NCI-H526 (cell line): ENCODE data around the gene COL20A1.
A peak's percentile ranks its signal among the peaks of the same experiment; 100 is the strongest.

Experiments
- DNase-seq, 2 experiments: peaks; one replicate each; lab custom pipeline; 2025; lab: John Stamatoyannopoulos, UW

Gene COL20A1

DNA sequence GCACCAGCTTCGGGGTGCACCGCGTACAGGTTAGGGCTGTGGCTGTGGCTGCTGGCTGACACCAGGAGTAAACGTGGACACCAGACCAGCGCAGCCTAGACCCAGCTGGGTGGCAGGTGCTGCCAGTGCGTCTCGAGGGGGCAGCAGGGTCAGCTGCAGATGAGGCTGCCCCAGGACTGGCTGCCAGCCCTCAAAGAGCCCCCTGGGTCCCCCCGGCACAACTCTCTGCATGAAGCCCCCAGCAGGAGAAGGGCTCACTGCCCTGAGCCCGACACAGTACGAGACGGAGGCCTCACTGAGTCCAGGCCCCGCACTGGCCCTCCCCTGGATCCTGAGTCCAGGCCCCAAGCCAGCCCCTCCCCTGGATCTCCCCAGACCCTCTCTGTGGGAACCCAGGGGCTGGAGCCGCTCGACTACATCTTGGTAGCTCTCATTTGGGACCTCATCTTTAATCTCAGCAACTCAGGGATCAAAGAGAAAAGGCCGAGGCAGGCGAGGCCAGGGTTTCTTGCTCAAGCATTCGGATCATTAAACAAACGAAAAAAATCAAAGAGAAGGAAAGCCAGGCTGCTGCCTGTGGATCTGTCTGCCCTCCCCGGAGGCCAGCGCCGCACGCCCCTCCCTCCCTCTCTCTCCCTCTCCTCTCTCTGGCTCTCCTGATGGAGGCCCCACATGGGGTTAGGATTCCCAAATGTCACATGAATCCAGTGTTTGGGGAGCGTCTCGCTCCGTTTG is 31.8 kb upstream of the COL20A1 start:
- DNase-seq = no peak

DNA sequence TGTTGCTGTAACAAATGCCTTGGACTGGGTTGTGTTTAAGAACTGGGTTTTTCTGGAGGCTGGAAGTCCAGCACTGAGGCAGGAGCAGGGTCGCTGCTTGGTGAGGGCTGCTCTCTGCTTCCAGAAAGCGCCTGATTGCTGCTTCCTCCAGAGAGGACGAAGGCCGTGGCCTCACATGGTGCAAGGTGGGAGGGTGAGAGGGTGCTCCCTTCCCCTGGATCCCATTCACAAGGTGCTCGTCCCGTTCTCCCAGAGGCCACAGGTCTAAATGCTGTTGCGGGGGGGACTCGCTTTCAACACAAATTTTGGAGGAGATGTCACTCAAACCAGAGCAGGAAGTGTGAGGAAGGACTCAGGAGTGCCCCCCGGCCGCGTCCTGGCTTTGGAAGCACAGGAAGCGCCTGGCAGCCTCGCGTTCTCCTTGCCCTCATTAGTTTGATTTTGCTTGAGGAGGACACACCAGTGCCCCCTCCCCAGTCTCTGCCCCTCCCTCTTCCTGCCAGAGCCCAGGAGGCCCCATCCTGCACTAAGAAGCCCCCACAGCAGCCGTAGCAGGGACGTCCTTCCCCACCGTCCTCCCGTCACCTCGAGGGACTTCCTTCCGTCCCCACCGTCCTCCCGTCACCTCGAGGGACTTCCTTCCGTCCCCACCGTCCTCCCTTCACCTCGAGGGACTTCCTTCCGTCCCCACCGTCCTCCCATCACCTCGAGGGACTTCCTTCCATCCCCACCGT is 31.0 kb upstream of the COL20A1 start:
- DNase-seq = no peak

DNA sequence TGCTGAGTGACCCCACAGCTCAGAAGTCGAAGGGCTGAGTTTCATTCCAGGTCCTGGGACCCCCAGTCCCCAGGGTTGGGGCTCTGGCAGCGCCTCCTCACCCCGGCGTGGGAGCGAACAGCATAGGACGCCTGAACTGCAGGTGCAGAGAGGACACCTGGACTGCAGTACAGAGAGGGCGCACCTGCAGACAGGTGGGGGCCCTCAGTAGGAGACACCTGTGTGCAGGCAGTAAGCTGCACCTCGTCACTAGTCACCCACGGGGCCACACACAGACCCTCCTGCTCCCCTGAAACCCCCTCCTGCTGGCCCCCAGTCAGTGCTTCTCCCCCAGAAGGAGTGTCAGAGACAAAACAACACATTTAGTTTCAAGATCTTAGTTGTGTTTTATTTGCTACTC is 30.1 kb upstream of the COL20A1 start:
- DNase-seq = no peak

DNA sequence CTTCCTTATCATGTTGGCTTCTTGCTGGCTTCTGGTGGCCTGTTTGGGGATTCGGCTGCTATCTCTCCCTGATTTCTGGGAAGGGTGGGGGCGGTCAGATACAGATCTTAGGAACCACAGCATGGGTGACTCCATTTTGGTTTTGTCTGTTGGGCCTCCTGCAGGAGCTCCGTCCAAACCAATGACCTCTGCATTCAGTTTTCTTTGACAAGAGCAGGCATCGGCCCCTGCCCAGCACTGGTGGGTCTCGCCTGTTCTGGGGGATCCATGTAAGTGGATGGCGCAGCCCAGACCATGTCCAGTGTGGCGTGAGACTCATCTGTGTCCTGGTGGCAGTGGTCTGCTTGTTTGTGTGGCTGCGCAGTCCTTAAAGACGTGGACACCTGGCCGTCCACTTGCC is 29.0 kb upstream of the COL20A1 start:
- no peak for DNase-seq

DNA sequence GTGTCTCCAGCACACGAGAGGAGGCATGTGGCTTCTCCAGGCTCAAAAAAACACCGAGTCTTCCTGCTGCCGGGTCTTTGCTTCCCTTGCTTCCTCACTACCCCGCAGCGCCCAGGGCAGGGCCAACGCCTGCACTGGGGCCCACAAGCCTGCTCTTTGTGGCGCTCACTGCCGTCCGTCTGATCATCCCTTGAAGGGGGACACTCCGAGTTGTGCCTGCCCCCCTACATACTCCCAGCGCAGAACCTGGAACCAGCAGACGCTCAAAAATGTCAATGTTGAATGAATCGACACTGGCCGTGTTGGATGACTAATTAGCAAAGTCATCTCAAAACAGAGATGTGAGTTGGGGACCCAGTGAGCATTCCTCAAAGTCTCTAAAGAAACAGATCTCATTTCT is 28.5 kb upstream of the COL20A1 start:
- no peak for DNase-seq

DNA sequence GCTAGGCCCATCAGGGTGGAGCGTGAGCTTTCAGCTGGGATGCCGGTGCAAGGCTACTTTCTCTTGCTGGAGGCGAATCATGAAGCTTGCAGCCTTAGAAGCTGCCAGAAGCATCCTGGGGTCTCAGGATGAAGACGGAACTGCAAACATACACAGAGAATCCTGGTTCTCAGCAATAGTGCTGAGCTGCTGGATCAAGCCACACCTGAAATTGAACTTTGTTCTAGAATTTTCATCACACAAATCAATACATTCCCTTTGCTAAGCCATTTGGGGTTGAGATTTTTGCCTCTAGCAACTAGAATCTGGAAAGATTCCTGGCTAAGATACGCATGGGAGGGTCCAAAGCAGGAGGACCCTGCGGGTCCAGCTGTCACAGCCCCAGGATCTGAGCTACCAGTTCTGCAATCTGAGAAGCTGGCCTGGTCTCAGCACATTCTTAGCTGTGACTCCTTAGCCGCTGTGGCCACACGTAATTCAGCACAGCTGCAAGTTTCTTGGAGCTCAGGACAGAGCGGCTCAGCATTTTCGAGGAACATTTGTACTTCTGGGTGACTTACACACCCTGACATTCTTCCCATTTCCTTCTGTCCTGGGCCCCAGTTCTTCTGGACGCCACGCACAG is 27.0 kb upstream of the COL20A1 start:
- DNase-seq = no peak

DNA sequence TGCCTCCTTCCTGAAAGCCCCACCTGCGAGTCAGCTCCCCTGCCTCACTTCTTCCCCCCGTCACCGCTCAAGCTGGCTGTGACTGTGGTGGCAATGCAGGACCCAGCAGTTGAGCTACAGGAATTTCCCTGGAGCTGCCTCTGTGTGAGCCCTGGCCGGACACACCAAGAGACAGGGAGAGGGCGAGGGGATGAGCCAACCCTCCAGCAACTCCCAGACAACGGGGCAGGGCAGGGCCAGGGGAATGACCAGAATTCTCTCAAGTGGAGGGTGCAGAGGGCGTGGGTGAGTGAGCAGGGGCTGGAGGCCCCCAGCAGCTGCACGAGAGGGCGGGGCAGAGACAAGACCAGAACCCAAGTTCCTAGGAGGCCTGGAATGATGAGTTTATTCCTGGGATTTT is 25.3 kb upstream of the COL20A1 start:
- no peak for DNase-seq

DNA sequence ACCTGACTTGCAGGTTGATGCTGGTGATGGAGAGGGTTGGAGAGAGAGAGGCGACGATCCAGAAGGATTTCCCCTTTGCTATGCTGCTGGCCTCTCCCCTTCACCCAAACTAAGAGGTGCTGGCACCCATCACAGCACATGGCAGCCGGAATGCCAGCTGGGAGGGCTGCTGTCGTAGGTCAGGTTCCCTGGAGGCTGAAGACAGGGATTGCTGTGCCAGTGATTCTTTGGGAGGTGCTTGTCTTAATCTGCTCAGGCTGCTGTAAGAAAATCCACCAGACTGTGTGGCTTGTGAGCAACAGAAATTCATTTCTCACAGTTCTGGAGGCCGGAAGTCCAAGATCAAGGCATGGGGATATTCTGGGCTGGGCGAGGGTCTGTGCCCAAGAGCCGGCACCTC is 24.7 kb upstream of the COL20A1 start:
- no peak for DNase-seq

DNA sequence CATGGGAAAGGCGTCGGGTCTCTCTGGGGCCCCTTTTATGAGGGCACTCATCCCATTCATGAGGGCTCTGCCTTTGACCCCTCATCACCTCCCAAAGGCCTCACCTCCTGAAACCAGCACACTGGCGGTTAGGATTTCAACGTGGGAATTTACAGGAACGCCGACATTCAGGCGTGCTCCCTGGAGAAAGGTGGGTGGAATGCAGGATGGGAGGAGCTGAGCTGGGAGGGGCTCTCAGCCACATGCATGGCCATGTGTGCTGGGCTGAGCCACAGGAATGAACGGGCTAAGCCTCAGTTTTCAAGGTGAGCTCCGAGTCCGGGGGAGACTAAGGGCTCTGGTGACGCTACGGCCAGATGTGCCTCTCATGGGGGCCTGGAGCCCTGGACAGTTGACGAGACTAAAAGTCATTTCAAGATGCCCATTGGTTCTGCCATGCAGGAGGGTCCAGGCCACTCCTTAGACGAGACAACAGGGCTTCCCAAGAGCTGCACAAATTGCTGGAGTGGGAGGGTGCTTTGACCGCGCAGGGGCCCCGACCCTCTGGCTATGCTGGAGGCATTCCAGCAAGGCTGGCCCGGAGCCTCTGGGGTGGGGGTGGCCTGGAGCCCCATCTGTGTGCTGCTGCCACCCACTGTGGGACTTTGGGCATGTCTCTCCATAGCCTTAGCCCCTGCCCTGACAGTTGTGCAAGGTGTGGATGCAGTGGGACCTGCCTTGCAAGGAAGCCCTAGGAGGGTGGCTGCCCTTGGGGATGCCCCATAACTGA is 24.1 kb upstream of the COL20A1 start:
- no peak for DNase-seq

DNA sequence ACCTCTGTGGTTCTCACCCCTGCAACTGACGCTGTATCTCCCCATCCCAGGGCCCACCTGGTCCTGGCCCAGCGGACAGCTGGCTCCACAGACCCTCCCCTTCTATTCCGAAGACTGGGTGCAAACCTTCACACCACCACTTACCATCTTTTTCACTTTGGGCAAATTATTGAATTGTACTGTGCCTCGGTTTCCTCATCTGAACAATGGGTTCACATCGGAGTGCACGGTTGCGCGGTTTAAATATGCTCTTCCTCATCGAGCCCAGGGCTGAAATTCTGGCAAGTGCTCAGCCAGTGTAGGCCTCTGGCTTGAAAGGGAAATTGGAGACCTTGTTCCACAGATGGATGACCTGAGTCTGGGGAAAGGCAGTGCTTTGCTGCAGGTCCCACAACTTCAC is 23.3 kb upstream of the COL20A1 start:
- no peak for DNase-seq

DNA sequence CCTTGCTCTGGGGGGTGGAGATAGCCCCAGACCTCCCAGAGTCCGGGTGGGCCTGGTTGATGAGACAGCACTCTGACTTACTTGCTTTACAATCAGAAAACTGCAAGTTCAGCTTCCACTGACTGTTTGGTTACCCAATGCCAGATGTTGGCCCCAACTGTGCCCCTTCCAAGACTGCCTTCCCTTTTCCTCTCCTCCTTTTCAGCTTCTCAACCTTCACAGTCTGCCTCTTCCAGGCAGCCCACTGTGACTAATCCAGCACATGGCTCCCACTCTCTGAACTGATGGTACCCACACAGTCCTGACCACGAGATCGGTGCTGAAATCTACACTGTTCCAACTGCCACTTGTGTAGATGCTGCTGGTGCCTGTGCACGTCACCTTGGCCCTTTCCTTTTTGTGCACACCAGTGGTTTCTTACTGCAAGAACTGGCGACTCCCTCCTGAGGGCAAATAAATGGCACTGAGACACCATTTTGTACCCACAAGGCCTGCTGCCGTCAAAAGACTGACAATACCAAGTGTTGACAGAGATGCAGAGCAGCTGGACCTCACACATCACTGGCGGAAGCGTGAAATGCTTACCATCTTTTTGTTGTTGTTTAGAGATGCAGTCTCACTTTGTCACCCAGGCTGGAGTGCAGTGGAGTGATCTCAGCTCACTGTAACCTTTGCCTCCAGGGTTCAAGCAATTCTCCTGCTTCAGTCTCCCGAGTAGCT is 22.2 kb upstream of the COL20A1 start:
- no peak for DNase-seq

DNA sequence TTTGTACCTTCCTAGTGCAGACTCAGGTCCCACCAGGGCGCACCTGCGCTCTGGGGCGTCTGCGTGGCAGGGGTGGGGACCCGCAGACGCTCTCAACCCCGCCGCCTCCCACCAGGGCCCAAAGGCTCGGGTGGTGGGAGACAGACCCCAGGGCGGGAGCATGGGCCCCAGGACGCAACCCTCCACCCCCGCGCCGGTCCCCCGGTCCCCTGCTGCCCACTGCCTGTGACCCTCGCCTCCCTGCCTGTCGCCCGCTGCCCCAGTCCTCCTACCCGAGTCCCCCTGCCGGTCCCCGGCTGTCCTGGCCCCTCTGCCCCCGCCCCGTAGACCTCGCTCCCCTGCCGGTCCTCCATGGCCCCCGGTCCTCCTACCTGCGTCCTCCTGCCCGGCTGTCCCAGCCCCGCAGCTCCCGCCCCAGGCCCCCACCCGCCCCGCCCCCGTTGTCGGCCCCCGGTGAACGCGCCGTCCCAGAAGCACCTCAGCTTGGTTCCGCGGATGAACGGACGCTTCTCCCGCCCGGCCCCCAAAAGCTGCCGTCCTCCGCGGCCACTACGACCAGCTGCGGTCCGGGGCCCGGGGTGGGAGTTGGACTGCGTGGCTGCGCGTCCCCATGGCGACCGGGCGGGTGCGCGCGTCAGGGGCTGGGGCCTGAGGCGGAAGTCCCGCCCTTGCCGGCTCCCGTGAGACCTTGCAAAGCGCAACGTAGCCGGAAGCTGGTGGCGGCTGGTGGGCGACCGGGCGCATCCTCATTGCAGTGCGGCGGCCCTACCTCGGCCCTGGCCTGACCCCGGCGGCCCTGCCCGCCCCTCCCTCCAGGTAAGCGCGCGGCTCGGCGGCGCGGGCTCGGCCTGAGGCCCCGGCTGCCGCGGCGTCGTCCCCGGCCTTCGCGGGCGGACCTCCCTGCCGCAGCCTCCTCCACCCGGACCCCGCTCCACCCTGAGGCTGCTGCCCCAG is 20.6 kb upstream of the COL20A1 start, which contains the start of gene ARFGAP1:
Gene ARFGAP1, plus strand, starts transcription at position 709 of the 954 bp plus-strand sequence. CDS start 2,768 bp downstream, outside the sequence.
- peak; percentile 69 to 96 for DNase-seq

DNA sequence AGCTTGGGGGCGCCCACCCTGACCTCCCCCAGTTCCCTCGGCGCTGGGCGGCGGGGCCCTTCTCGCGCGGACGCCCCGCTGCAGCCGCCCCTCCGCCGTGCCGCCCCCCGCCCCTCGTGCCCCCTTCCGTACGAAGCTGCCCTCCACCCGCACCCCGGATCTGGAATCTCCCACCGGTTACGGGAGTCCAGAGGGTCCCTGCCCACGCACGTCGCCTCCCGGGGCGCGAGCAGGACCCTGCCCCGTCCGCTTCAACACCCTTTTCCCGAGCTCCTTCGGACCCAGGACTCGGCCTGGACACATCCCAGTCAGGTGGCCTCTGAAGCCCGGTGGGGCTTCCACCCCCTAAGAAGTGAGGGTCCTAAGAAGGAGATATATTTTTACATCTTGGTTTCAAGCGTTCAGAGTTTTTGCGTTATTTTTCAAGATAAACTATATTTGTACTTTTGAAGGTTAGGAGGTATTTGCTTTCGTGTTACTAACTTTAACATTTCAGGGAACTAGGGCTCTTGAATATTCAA is 19.9 kb upstream of the COL20A1 start:
- no peak for DNase-seq

DNA sequence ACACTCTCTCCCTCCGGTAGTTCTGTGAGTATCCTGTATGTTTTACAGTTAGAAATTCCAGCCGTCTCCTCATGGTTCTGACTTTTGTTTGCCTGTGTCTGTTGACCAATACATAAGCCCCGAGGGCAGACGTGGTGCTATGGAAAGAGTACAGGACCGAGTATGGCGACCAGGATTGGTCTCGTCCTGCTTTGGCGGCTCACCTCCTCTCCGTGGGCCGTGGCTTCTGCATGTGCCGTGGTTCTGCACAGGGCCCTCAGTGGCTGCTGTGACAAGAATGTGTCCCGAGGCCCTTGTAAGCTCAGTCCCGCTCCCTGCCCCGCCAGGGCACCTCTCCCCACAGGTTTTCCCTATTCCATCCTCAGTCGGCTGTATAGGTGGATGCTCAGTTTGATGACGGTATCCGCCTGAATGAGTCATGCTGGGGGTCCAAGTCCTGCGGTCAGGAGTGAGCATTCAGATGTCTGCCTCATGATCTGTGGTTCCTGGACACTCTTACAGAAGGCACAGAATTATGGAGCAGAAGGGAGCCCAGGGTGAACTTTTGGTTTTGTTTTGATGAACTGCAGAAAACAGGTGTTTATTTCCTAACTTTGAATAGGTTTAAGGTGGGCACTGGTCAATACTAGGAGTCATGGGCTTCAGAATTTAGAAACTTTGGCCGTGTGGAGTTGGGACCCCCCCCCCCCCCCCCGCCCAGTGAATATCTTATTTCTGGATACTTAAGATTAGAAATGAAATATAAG is 19.2 kb upstream of the COL20A1 start:
- no peak for DNase-seq

DNA sequence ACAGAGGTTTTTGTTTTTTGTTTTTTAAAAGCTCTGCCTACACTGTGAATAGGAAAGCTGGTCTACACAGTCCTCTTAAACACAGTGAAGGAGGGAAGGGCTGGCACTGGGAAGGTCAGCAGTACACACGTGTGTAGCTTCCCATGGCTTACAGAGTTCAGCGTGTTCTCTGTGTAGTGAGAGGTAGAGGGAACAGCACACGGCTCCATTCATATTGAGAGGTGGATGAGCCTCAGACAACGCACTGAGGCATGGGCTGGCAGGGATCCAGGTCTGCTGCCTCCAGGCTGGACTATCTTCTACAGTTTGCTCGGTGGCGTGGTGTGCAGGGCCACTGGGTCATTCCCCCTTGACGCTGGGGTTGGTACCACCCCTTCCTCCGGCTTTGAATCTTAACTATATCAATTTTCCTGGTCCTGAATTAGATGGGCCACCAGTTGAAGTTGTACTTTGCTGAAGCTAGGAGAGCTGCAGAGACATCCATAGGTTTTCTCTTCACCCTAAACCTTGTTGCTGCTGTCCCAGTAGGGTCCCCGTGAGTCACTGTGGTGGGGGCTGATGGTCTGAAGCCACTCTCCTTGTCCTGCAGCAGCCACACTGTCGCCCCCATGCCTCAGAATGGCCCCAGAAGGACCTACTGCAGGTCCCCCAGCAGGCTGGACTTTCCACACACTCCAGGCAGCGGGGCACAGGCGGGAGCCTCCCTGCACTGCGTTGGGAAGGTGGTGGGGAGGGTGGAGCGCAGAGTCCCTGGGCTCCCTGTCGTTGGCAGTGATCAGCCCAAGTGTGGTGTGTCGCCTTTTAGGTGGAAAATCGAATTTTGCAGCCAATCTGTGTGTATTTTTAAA is 18.4 kb upstream of the COL20A1 start:
- no peak for DNase-seq

DNA sequence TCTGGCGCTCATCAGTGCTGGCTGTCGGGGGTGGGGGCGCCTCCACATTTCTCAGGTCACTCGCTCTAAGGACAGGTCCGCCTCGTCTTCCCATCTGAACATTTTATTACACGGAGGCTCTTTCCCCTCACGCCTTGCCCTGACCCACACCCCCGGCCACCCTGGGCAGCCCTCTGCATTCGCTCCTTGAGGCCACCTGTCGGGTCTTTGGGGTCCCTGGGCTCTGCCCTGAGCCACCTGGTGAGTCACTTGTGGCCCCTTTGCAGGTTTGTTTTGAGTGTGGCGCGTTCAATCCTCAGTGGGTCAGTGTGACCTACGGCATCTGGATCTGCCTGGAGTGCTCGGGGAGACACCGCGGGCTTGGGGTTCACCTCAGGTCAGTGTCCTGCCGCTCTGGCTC is 17.2 kb upstream of the COL20A1 start:
- no peak for DNase-seq

DNA sequence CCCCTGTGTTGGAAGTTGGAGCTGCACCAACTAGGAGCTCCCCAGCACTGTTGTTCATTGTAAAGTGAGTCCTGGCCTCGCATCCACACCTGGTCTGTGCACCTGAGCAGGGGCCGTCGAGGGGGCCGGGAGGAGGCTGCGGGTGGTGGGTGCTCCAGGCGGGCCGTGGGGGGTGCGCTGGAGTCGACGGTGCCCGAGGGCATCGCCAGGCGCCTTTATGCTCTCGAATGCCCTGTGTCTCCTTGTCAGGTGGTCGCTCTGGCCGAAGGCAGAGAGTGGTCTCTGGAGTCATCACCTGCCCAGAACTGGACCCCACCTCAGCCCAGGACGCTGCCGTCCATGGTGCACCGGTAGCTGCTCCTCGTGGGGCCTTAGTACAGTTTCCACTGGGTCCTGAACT is 16.0 kb upstream of the COL20A1 start:
- DNase-seq = no peak

DNA sequence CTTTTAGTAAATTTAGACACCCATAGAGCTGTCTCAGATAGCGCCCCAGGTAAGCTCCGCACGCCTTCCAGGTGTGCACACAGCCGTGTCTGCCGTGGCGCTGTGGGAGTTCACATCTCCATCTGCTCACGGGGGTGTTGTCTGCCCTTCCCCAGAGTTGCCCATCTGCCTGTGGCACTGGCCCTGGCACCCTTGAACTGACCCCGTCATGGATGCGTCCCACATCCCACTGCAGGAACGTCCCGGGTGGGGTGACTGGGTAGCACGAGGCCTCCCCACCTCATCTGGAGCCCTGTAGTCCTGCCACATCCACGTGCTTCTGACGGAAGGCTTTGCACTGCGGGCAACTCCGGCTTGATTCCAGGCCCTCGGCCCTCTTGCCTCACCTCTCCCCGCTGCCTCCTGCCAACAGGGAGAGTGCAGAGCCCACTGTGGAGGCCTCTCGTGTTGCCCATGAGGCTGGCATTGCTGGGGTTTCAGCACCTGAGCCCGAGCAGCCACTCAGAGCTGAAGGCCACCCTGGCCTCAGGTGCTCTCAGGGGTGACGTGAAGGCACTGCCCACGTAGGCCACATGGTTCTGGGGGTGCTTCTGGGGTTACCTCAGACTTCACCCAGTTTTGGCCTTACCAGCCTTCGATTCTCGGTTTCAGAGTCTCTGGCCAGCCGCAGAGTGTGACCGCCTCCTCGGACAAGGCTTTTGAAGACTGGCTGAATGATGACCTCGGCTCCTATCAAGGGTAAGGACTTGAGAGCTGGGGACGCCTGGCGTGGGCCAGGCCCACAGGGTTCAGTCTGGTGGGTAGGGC is 15.3 kb upstream of the COL20A1 start:
- no peak for DNase-seq
